Kidney epithelial cell (primary cell): ENCODE measurements around the gene VAV1. TPM values are rescaled to one million over a fixed set of nuclear protein-coding genes. Genes with fewer than 3 reads are reported as not detected.
A peak's percentile ranks its signal among the peaks of the same experiment; 100 is the strongest.

Experiments used
- DNase-seq: peaks from one replicate; pipeline ENCODE4 v3.0.0-alpha.2; 2010; ENCODE audit warnings: low read depth
- H3K27me3 ChIP-seq: 2 replicates; pipeline ENCODE4 v1.6.0; 2011; ENCODE audit warnings: low read length; ENCODE audit not compliant: control insufficient read depth, insufficient read depth
- H3K36me3 ChIP-seq: 2 replicates; pipeline ENCODE4 v1.5.1; 2011; ENCODE audit warnings: low read length; ENCODE audit not compliant: control insufficient read depth, insufficient read depth
- H3K4me3 ChIP-seq: 2 replicates; pipeline ENCODE4 v1.5.1; 2011; ENCODE audit warnings: low read depth, mild to moderate bottlenecking, control low read depth, low read length
- total RNA-seq: library from RNA; depleted of rRNA; stranded (reverse); fragments of >200 nt; gene quantifications from 2 replicates; pipeline ENCODE4 v1.2.3, GENCODE V29; 2015
- TF ChIP-seq, protein P1 (sequence below): IDR thresholded peaks from 2 replicates; pipeline ENCODE4 v1.5.1; 2011; ENCODE audit warnings: mild to moderate bottlenecking, moderate library complexity, low read length, control low read depth, inconsistent platforms; ENCODE audit not compliant: insufficient read depth, poor library complexity, severe bottlenecking

Gene VAV1
- total RNA-seq, 1 donor from 2014 or later: 0.50 TPM

DNA sequence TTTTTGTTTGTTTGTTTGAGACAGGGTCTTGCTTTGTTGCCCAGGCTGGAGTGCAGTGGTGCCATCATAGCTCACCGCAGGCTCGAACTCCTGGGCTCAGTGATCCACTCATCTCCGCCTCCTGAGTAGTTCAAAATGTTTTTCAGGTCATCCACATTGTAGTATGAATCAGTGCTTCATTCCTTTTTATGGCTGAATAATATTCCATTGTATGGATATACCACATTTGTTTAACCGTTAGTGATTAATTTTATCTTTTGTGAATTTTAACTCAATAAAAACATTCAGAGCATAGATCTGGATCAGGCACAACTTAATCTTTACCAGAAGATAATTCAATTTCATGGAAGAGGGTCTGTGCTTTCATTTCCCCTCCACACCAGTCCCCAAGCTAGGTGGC is 47.7 kb downstream of the VAV1 start:
- no peak for DNase-seq
- TF ChIP-seq, protein P1, sequence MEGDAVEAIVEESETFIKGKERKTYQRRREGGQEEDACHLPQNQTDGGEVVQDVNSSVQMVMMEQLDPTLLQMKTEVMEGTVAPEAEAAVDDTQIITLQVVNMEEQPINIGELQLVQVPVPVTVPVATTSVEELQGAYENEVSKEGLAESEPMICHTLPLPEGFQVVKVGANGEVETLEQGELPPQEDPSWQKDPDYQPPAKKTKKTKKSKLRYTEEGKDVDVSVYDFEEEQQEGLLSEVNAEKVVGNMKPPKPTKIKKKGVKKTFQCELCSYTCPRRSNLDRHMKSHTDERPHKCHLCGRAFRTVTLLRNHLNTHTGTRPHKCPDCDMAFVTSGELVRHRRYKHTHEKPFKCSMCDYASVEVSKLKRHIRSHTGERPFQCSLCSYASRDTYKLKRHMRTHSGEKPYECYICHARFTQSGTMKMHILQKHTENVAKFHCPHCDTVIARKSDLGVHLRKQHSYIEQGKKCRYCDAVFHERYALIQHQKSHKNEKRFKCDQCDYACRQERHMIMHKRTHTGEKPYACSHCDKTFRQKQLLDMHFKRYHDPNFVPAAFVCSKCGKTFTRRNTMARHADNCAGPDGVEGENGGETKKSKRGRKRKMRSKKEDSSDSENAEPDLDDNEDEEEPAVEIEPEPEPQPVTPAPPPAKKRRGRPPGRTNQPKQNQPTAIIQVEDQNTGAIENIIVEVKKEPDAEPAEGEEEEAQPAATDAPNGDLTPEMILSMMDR: no peak
- no peaks in the 10 kb centered on the region for H3K27me3 ChIP-seq
- no peak overlapping the region for H3K4me3 ChIP-seq
- H3K36me3 ChIP-seq: no peaks in the 10 kb centered on the region

DNA sequence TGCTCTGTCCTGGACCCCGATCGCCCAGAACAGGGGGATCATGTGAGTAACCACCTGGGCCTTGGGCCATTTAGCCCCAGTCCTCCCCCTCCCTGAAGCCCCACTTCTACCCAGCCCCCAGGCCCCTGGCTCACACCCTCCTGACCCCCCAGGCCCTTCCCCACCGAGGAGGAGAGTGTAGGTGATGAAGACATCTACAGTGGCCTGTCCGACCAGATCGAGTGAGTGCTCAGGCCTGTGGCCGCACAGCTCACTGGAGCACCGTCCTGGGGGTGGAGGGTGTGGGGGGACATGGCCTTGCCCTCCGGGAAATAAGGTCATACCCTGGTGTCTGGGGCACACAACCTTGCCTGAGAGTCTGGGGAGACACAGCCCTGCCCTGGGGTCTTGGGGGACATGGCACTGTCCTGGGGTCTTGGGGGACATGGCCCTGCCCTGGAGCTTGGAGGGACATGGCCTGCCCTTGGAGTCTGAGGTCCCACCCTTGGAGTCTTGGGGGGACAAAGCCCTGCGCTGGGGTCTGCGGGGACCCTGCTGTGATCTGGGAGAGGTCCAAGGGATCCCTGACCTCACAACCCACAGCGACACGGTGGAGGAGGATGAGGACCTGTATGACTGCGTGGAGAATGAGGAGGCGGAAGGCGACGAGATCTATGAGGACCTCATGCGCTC is 49.3 kb downstream of the VAV1 start:
- no peaks in the 10 kb centered on the region for H3K36me3 ChIP-seq
- DNase-seq: no peak
- H3K27me3 ChIP-seq: no peaks in the 10 kb centered on the region
- TF ChIP-seq, protein P1: no peak
- no peak overlapping the region for H3K4me3 ChIP-seq

DNA sequence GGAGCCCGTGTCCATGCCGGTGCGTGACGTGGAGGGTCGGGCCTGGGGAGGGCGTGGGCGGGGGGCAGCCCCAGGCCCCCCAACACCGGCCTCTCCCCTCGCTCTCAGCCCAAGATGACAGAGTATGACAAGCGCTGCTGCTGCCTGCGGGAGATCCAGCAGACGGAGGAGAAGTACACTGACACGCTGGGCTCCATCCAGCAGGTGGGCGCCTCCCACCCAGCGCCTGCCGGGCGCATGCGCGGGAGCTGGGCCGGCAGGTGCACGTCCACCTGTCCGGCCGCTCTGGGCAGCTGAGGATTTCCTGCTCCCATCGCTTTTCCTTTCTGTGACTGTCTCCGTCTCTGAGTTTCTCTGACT is 49.8 kb downstream of the VAV1 start:
- TF ChIP-seq, protein P1: no peak
- Histone ChIP-seq H3K27me3 (no peaks in the 10 kb centered on the region), H3K36me3 (no peaks in the 10 kb centered on the region), H3K4me3 (no peak overlapping the region)
- no peak for DNase-seq

DNA sequence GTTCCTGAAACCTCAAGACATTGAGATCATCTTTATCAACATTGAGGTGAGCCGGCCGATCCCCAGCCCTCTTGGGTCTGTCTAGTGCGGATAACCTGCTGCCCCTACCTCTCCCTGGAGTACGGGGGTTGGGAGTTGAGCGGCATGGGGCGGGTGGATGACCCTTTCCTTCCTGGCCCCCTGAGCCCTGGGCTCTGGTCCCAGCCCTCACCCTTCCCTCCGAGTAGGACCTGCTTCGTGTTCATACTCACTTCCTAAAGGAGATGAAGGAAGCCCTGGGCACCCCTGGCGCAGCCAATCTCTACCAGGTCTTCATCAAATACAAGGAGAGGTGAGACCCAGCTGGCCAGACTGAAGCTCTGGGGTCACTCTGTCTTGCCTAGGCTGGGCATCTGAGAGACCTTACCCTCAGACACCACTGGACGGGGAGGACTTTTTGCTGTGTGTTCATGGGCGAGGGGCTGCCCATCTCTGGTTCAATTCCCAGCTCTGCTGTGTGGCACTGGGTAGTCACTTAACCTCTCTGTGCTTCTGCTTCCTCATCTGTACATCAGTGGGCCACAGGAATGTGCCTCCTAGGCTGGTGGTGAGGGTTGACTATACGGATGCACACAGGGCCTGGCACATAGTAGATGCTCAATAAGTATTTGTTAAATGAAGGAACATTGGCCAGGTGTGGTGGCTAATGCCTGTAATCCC is 52.7 kb downstream of the VAV1 start:
- no peaks in the 10 kb centered on the region for H3K27me3 ChIP-seq

DNA sequence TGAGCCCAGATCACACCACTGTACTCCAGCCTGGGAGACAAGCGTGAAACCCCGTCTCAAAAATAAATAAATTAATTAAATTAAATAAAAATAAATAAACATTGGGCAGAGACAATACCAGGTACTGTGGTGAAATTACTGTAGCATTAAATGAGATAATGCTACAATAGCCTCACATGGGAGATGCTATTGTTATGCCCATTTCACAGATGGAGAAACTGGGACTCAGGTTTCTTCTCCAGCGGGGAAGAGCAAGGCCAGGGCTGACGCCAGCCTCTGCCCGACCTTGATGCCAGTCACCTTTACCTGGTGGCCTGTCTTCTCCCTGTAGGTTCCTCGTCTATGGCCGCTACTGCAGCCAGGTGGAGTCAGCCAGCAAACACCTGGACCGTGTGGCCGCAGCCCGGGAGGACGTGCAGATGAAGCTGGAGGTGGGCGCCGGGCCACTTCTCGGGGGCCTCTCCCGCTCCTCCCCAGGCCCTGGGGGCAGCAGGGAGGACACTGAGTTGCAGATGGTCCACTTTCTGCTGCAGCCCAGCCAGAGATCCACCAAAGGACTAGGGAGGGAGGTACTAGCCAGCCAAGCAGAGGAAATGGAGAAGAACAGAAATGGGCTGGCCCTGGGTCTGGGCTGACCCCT is 53.9 kb downstream of the VAV1 start:
- TF ChIP-seq, protein P1: no peak
- H3K27me3 ChIP-seq: no peaks in the 10 kb centered on the region
- H3K36me3 ChIP-seq: no peaks in the 10 kb centered on the region
- DNase-seq: no peak
- no peak overlapping the region for H3K4me3 ChIP-seq

More for the DNA sequence above, 52.7 kb downstream of the VAV1 start:
- no peak overlapping the region for H3K4me3 ChIP-seq
- DNase-seq: no peak
- H3K36me3 ChIP-seq: no peaks in the 10 kb centered on the region
- TF ChIP-seq, protein P1: no peak

DNA sequence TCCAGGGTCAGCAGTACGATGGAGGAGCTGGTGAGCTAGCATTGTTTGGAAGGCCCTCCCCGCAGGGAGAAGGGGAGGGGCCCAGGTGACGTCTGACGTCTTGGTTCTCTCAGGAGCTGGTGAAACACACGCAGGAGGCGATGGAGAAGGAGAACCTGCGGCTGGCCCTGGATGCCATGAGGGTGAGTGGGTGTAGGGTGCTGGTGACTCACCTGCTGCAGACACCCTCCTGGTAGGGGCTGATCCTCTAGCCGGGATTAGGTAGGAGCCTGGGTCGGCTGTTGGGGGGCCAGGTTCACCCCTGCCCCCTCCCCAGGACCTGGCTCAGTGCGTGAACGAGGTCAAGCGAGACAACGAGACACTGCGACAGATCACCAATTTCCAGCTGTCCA is 55.8 kb downstream of the VAV1 start:
- Histone ChIP-seq H3K27me3 (no peaks in the 10 kb centered on the region), H3K36me3 (no peaks in the 10 kb centered on the region), H3K4me3 (no peak overlapping the region)
- peak; percentile 48 for DNase-seq
- TF ChIP-seq, protein P1: no peak
